OCI-LY1 (cell line): ENCODE data around the gene CNN2.

Source experiments
- H2AFZ ChIP-seq: fragments of 200-600 bp; sonication (generic), shearing (Covaris generic); 2 replicates; pipeline ENCODE4 v1.6.0; 2014; ENCODE audit warnings: antibody characterized with exemption, mild to moderate bottlenecking, low read length
- H3F3A ChIP-seq: fragments of 200-600 bp; sonication (generic), shearing (Covaris generic); 2 replicates; pipeline ENCODE4 v1.6.0; 2014; ENCODE audit warnings: mild to moderate bottlenecking, antibody characterized with exemption, low read length, moderate library complexity; ENCODE audit not compliant: insufficient read depth
- H3K27ac ChIP-seq: fragments of 200-600 bp; sonication (generic); 2 replicates; pipeline ENCODE4 v1.5.1; 2014; ENCODE audit warnings: low read length, mixed run types, mild to moderate bottlenecking, low read depth; ENCODE audit not compliant: poor library complexity, severe bottlenecking
- H3K27me3 ChIP-seq: fragments of 200-600 bp; sonication (generic); 2 replicates; pipeline ENCODE4 v1.6.0; 2014; ENCODE audit warnings: antibody characterized with exemption, mild to moderate bottlenecking, low read length, moderate library complexity; ENCODE audit not compliant: insufficient read depth
- H3K36me3 ChIP-seq: fragments of 200-600 bp; sonication (generic); 2 replicates; pipeline ENCODE4 v1.6.1; 2014; ENCODE audit warnings: mild to moderate bottlenecking, antibody characterized with exemption, low read length, moderate library complexity, mixed read lengths; ENCODE audit not compliant: insufficient read depth
- H3K4me1 ChIP-seq: fragments of 200-600 bp; sonication (generic); 2 replicates; pipeline ENCODE4 v1.5.1; 2014; ENCODE audit warnings: mild to moderate bottlenecking, low read length, moderate library complexity; ENCODE audit not compliant: insufficient read depth, severe bottlenecking
- H3K4me2 ChIP-seq: fragments of 200-600 bp; sonication (generic), shearing (Covaris generic); 2 replicates; pipeline ENCODE4 v1.6.1; 2014; ENCODE audit warnings: low read length
- H3K4me3 ChIP-seq: fragments of 200-600 bp; sonication (generic); 2 replicates; pipeline ENCODE4 v1.5.1; 2014; ENCODE audit warnings: low read length, low read depth, mild to moderate bottlenecking, mixed read lengths; ENCODE audit not compliant: poor library complexity, severe bottlenecking
- H3K79me2 ChIP-seq: fragments of 200-600 bp; shearing (Covaris generic); 2 replicates; pipeline ENCODE4 v1.6.1; 2016; ENCODE audit warnings: mixed run types, low read length, mixed read lengths; ENCODE audit not compliant: insufficient read depth
- H3K9ac ChIP-seq: fragments of 200-600 bp; sonication (generic), shearing (Covaris generic); 2 replicates; pipeline ENCODE4 v1.6.1; 2014; ENCODE audit warnings: mild to moderate bottlenecking, low read length, mixed read lengths
- H3K9me2 ChIP-seq: fragments of 200-600 bp; sonication (generic), shearing (Covaris generic); 2 replicates; pipeline ENCODE4 v1.6.1; 2014; ENCODE audit warnings: low read depth, mild to moderate bottlenecking, low read length, mixed read lengths
- H3K9me3 ChIP-seq: fragments of 200-600 bp; shearing (Covaris generic); 2 replicates; pipeline ENCODE4 v1.6.1; 2014; ENCODE audit warnings: low read length, mixed read lengths
- H4K20me1 ChIP-seq: fragments of 200-600 bp; sonication (generic), shearing (Covaris generic); 2 replicates; pipeline ENCODE4 v1.6.0; 2016; ENCODE audit warnings: mild to moderate bottlenecking, low read length; ENCODE audit not compliant: insufficient read depth
- EZH2 ChIP-seq: fragments of 200-600 bp; sonication (generic), shearing (Covaris generic); IDR thresholded peaks from 2 replicates; pipeline ENCODE4 v1.8.0; 2017; ENCODE audit warnings: borderline replicate concordance, mixed run types, mild to moderate bottlenecking, antibody characterized with exemption, low read length, moderate library complexity, mixed read lengths
- TF ChIP-seq, protein P1 (sequence below): fragments of 200-600 bp; sonication (generic), shearing (Covaris generic); IDR thresholded peaks from 2 replicates; pipeline ENCODE4 v1.5.1; 2017; ENCODE audit warnings: mild to moderate bottlenecking, antibody characterized with exemption, low read length, moderate library complexity, mixed read lengths

CNN2 gene

DNA sequence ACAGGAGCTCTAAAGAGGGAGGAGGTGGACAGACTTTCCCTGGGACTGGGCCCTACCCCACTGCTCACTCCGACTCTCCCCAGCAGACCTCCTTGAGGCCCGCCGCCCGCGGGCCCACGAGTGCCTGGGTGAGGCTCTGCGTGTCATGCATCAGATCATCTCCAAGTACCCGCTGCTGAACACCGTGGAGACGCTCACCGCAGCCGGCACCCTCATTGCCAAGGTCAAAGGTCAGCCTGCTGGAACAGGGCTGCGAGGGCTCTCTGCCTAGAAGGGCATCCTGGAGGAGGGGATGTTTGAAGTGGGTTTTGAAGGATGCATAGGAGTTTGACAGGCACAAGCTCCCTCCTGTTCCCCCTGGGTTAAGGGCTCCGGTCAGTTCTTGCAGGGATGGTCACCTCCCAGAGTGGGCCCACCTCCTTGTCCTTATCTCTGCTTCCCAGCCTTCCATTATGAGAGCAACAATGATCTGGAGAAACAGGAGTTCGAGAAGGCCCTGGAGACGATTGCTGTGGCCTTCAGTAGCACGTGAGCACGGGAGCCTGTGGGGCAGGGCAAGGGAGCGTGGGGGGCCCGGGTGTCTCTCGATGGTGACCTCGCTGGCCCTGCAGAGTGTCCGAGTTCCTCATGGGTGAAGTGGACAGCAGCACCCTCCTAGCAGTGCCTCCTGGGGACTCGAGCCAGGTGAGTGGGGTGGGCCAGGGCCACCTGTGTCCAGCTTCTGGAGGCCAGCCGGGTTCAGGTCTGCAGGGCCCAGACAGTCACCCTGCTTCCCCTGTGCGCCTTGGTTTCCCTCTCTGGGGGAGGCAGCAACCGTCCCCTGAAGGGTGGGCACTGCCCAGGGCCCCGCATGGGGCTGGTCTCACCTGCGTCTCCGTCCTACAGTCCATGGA, 46.9 kb downstream of the CNN2 start:
- Histone ChIP-seq H2AFZ (no peak overlapping the region), H3K36me3 (peaks cover 43% of the 10 kb centered on the region), H3K4me3 (no peak overlapping the region), H3K27ac (no peak overlapping the region), H3K79me2 (no peaks in the 10 kb centered on the region), H4K20me1 (no peaks in the 10 kb centered on the region), H3K9me2 (no peaks in the 10 kb centered on the region), H3K9ac (no peak overlapping the region), H3K9me3 (no peaks in the 10 kb centered on the region), H3K4me2 (no peak overlapping the region), H3K4me1 (peaks cover 54% of the 10 kb centered on the region), H3K27me3 (no peaks in the 10 kb centered on the region), H3F3A (no peaks in the 10 kb centered on the region)
- TF ChIP-seq, protein P1, sequence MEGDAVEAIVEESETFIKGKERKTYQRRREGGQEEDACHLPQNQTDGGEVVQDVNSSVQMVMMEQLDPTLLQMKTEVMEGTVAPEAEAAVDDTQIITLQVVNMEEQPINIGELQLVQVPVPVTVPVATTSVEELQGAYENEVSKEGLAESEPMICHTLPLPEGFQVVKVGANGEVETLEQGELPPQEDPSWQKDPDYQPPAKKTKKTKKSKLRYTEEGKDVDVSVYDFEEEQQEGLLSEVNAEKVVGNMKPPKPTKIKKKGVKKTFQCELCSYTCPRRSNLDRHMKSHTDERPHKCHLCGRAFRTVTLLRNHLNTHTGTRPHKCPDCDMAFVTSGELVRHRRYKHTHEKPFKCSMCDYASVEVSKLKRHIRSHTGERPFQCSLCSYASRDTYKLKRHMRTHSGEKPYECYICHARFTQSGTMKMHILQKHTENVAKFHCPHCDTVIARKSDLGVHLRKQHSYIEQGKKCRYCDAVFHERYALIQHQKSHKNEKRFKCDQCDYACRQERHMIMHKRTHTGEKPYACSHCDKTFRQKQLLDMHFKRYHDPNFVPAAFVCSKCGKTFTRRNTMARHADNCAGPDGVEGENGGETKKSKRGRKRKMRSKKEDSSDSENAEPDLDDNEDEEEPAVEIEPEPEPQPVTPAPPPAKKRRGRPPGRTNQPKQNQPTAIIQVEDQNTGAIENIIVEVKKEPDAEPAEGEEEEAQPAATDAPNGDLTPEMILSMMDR, result no peak
- TF ChIP-seq EZH2, result no peak

DNA sequence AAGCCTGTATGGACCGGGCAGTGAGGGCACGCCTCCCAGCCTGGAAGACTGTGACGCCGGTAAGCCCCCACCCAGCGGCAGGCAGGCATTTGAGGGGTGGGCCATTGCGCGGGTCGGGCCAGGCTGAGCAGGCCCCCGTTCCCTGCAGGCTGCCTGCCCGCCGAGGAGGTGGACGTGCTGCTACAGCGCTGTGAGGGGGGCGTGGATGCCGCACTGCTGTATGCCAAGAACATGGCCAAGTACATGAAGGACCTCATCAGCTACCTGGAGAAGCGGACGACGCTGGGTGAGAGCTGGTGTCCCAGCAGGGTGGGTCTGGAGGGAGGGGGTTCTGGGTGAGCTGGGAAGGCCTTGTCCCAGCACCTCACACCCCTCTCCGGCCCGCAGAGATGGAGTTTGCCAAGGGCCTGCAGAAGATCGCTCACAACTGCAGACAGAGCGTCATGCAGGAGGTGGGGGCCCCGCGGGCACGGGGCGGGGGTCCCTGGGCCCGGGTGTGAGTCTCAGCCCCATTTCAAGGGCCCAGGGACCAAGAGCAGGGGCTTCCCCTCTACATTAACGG, 47.6 kb downstream of the CNN2 start:
- H3K4me2 ChIP-seq, result peak overlapping the region; percentile 49; the same call in 1 of the 2 replicates
- peak overlapping the region; percentile 29 for H3K4me3 ChIP-seq

DNA sequence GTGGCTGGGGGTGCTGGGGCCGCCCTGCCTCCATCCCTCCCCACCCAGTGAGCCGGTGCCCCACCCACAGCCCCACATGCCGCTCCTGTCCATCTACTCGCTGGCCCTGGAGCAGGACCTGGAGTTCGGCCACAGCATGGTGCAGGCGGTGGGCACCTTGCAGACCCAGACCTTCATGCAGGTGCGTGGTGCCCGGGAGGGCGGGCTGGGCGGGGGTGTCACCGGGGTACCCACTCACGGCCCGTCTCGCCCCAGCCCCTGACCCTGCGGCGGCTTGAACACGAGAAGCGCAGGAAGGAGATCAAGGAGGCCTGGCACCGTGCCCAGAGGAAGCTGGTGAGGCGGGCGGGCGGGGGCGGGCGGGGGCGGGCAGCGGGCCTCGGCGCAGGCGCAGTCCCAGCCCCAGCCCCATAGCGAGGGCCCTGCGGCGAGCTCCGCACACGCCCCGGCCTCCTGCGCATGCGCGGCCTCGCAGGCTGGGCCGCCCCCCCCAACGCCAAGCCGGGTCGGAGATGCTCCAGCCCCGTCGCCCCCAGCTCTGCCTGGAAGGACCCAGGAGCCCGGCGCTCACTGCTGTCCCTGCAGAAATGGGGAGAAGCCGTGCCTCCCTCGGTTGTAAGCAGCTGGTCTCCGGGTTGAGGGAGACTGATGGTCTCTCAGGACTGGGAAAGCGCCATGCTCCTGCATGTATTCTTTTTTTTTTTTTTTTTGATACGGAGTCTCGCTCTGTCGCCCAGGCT, 48.3 kb downstream of the CNN2 start:
- H3F3A ChIP-seq, result no peaks in the 10 kb centered on the region
- H3K9ac ChIP-seq, result peak overlapping the region; percentile 46; the same call in 1 of the 2 replicates
- H3K36me3 ChIP-seq, result peaks cover 50% of the 10 kb centered on the region
- H3K27me3 ChIP-seq, result no peaks in the 10 kb centered on the region
- H2AFZ ChIP-seq, result no peak overlapping the region
- TF ChIP-seq, protein P1, result no peak
- peak overlapping the region; percentile 49 for H3K4me3 ChIP-seq
- H3K79me2 ChIP-seq, result no peaks in the 10 kb centered on the region
- H4K20me1 ChIP-seq, result no peaks in the 10 kb centered on the region
- no peaks in the 10 kb centered on the region for H3K9me3 ChIP-seq
- H3K4me2 ChIP-seq, result peak overlapping the region; percentile 65
- no peaks in the 10 kb centered on the region for H3K9me2 ChIP-seq
- peaks cover 40% of the 10 kb centered on the region for H3K4me1 ChIP-seq
- peak overlapping the region; percentile 88 for H3K27ac ChIP-seq

More for the DNA sequence above, 47.6 kb downstream of the CNN2 start:
- Histone ChIP-seq H3K9ac (peak overlapping the region; percentile 31; the same call in 1 of the 2 replicates), H3K9me2 (no peaks in the 10 kb centered on the region), H2AFZ (no peak overlapping the region), H3K4me1 (peaks cover 46% of the 10 kb centered on the region), H3K27ac (peak overlapping the region; percentile 58), H3K9me3 (no peaks in the 10 kb centered on the region), H3K27me3 (no peaks in the 10 kb centered on the region), H3F3A (no peaks in the 10 kb centered on the region), H3K36me3 (peaks cover 43% of the 10 kb centered on the region), H4K20me1 (no peaks in the 10 kb centered on the region), H3K79me2 (no peaks in the 10 kb centered on the region)
- no peak for TF ChIP-seq EZH2
- TF ChIP-seq, protein P1, result no peak
